OCI-LY3 (cell line): Measurements from ENCODE around the gene RIPPLY2.

ENCODE experiments used
- H2AFZ ChIP-seq: fragments of 200-600, 300-600 bp; shearing (Covaris generic); 2 replicates; pipeline ENCODE4 v1.6.0; 2014; ENCODE audit warnings: antibody characterized with exemption, low read depth, low read length
- H3K27ac ChIP-seq: fragments of 200-600, 300-600 bp; sonication (generic); 2 replicates; pipeline ENCODE4 v1.5.1; 2014; ENCODE audit warnings: mild to moderate bottlenecking, low read length, moderate library complexity, mixed read lengths
- H3K27me3 ChIP-seq: fragments of 200-600, 300-600 bp; sonication (generic); 2 replicates; pipeline ENCODE4 v1.6.1; 2014; ENCODE audit warnings: low read depth, low read length, mixed read lengths
- H3K36me3 ChIP-seq: fragments of 200-600, 300-600 bp; sonication (generic); replicated peaks from 2 replicates; pipeline ENCODE3; 2014; ENCODE audit warnings: low read depth, low read length, mixed read lengths
- H3K4me1 ChIP-seq: fragments of 300-600, 200-600 bp; sonication (generic); 2 replicates; pipeline ENCODE4 v1.6.1; 2014; ENCODE audit warnings: low read length, mixed read lengths
- H3K4me2 ChIP-seq: fragments of 200-600, 300-600 bp; sonication (generic); 2 replicates; pipeline ENCODE4 v1.6.1; 2014; ENCODE audit warnings: low read length, mixed read lengths
- H3K4me3 ChIP-seq: fragments of 300-600, 200-600 bp; sonication (generic); 2 replicates; pipeline ENCODE4 v1.5.1; 2014; ENCODE audit warnings: antibody characterized with exemption, mild to moderate bottlenecking, low read length, moderate library complexity
- H3K79me2 ChIP-seq: fragments of 300-600, 200-600 bp; shearing (Covaris generic); 2 replicates; pipeline ENCODE4 v1.6.1; 2014; ENCODE audit warnings: mild to moderate bottlenecking, low read length, mixed read lengths
- H3K9ac ChIP-seq: fragments of 300-600, 200-600 bp; shearing (Covaris generic); 2 replicates; pipeline ENCODE4 v1.6.0; 2014; ENCODE audit warnings: mild to moderate bottlenecking, low read length, moderate library complexity
- H3K9me3 ChIP-seq: fragments of 200-600, 300-600 bp; shearing (Covaris generic); 2 replicates; pipeline ENCODE4 v1.6.1; 2014; ENCODE audit warnings: low read length, mixed read lengths; ENCODE audit not compliant: insufficient read depth
- H4K20me1 ChIP-seq: fragments of 200-600, 300-600 bp; sonication (generic); 2 replicates; pipeline ENCODE4 v1.6.1; 2016; ENCODE audit warnings: low read length, mixed read lengths; ENCODE audit not compliant: insufficient read depth
- EZH2phosphoT487 ChIP-seq: fragments of 200-600 bp; shearing (Covaris generic); IDR thresholded peaks from 2 replicates; pipeline ENCODE4 v1.6.1; 2018; ENCODE audit warnings: antibody characterized with exemption, mixed run types, low read depth
- TF ChIP-seq, protein P1 (sequence below): fragments of 200-600, 300-600 bp; sonication (generic); IDR thresholded peaks from 2 replicates; pipeline ENCODE4 v1.5.1; 2014; ENCODE audit warnings: antibody characterized with exemption, low read length, low read depth

RIPPLY2 gene

DNA sequence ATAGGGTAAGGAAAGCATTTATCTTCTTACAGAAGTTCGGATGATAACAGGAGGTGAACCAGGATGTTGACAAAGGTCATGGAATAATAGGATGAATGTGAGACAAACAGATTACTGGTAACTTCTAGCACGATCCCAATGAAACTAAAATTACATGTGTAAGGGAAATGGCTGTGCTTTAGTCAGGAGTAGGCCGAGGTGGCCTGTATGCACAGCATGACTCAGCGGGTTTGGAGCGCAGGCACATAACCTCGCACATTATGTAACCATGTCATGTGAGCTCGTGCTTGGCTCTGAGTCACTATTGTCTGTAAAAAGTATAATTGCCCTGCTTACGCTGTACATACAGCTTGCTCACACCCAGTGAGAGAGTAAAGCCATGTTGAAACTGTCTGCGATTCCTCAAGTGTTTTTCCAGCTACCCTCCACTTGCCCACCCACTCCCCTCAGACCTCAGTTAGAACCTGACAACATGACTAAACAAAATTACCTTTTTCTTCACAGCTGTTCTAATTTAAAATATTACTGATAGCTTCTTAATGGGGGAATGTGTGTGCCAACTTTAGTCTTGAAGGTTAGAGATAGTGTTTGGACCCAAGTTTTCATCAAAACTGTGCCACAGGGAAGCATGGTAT, 14.5 kb downstream of the RIPPLY2 start:
- Histone ChIP-seq H3K9ac (no peak overlapping the region), H4K20me1 (peaks cover 8% of the 10 kb centered on the region; the same call in 1 of the 2 replicates), H3K79me2 (peaks cover 36% of the 10 kb centered on the region), H3K9me3 (peaks cover 31% of the 10 kb centered on the region), H3K27me3 (no peaks in the 10 kb centered on the region), H3K27ac (no peak overlapping the region), H3K4me2 (no peak overlapping the region), H2AFZ (no peak overlapping the region), H3K36me3 (peaks cover 63% of the 10 kb centered on the region), H3K4me1 (no peaks in the 10 kb centered on the region), H3K4me3 (no peak overlapping the region)
- TF ChIP-seq, protein P1, sequence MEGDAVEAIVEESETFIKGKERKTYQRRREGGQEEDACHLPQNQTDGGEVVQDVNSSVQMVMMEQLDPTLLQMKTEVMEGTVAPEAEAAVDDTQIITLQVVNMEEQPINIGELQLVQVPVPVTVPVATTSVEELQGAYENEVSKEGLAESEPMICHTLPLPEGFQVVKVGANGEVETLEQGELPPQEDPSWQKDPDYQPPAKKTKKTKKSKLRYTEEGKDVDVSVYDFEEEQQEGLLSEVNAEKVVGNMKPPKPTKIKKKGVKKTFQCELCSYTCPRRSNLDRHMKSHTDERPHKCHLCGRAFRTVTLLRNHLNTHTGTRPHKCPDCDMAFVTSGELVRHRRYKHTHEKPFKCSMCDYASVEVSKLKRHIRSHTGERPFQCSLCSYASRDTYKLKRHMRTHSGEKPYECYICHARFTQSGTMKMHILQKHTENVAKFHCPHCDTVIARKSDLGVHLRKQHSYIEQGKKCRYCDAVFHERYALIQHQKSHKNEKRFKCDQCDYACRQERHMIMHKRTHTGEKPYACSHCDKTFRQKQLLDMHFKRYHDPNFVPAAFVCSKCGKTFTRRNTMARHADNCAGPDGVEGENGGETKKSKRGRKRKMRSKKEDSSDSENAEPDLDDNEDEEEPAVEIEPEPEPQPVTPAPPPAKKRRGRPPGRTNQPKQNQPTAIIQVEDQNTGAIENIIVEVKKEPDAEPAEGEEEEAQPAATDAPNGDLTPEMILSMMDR, result no peak
- TF ChIP-seq EZH2phosphoT487, result no peak

DNA sequence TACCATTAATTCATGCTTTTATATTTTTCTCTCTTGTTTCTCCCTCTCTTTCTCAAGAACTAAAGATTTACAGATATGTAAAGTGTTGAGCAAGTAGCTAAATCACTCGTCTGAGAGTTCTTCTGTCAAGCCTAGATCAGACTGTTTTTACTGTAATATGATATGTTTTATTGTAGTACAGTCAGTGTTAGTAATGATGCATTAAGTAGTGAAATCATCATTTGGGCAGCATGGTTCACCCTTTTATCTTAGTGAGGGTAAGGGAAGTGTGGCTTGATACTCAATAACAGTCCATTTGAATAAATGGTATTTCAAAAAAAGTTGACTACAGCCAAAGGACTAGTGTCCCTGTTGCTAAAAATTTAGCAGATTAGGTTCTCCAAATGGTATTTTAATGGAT, 15.5 kb downstream of the RIPPLY2 start:
- Histone ChIP-seq H3K4me3 (no peak overlapping the region), H3K9me3 (peaks cover 31% of the 10 kb centered on the region), H3K9ac (no peak overlapping the region), H3K4me2 (no peak overlapping the region), H2AFZ (no peak overlapping the region), H3K79me2 (peaks cover 32% of the 10 kb centered on the region), H3K4me1 (no peaks in the 10 kb centered on the region), H3K36me3 (peaks cover 64% of the 10 kb centered on the region), H3K27ac (no peak overlapping the region), H4K20me1 (peaks cover 6% of the 10 kb centered on the region; the same call in 1 of the 2 replicates), H3K27me3 (no peaks in the 10 kb centered on the region)
- TF ChIP-seq, protein P1, result no peak
- TF ChIP-seq EZH2phosphoT487, result no peak

DNA sequence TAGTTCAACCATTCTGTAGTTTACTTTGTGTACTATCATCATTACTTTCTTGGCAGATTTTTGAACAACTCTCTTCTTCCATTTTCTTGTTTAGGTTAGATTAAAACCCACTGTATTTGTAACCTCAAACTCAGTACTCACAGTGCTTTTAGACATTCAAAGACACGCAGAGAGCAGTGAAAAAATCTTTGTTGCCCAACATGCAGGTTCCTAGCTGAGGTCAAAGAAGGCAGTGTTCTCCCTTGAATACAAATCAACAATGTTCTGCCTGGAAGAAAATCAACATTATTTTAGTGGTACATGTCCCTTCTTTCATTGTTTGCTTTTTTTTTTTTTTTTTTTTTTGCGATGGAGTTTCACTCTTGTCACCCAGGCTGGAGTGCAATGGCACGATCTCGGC, 17.5 kb downstream of the RIPPLY2 start:
- Histone ChIP-seq H3K4me2 (no peak overlapping the region), H3K9me3 (peaks cover 31% of the 10 kb centered on the region), H3K36me3 (peaks cover 48% of the 10 kb centered on the region), H3K4me3 (no peak overlapping the region), H2AFZ (no peak overlapping the region), H3K27ac (no peak overlapping the region), H3K27me3 (no peaks in the 10 kb centered on the region), H4K20me1 (peaks cover 6% of the 10 kb centered on the region; the same call in 1 of the 2 replicates), H3K79me2 (peaks cover 33% of the 10 kb centered on the region), H3K9ac (no peak overlapping the region), H3K4me1 (no peaks in the 10 kb centered on the region)
- TF ChIP-seq, protein P1, result no peak
- TF ChIP-seq EZH2phosphoT487, result no peak

DNA sequence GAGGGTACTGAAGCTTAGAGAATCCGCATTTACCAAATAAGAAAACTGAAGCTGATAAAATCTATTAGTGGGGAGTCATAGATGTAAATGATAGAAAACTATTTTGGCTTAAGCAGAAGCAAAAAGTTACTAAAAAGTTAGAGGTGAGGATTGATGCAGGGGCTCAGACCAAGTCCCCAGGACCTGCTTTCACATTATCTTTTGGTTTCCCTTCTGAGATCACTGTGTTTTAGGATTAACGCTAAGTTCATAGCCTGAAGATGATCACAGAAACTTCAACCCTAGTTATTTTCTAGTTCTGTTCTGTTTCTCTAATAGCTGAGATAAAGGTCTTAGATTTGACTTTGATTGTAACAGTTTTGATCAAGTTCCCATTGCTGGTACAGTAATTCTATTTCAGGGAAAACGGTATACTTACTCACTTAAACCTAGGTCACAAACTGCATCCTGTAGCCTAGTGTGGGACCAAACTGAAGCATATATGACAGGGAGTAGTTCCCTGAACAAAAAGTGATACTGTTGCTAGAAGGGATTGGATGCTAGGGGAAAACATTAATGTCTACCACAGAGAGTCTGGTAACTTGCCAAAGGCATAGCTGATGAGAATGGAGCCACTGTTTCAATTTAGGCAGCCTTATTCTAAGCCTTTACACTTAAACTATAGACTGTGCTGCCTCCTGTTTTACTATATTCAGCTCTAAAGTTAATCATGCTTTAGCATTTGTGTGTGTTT, 19.4 kb downstream of the RIPPLY2 start:
- H2AFZ ChIP-seq, result no peak overlapping the region
- no peak overlapping the region for H3K9ac ChIP-seq
- no peaks in the 10 kb centered on the region for H3K4me1 ChIP-seq
- H3K4me3 ChIP-seq, result no peak overlapping the region
- no peaks in the 10 kb centered on the region for H3K27me3 ChIP-seq
- H3K4me2 ChIP-seq, result no peak overlapping the region
- H3K36me3 ChIP-seq, result peaks cover 29% of the 10 kb centered on the region
- TF ChIP-seq, protein P1, result no peak
- TF ChIP-seq EZH2phosphoT487, result no peak
- no peak overlapping the region for H3K27ac ChIP-seq
- peaks cover 17% of the 10 kb centered on the region for H3K9me3 ChIP-seq
- H4K20me1 ChIP-seq, result peaks cover 6% of the 10 kb centered on the region; the same call in 1 of the 2 replicates
- H3K79me2 ChIP-seq, result peaks cover 37% of the 10 kb centered on the region
